Embryonic facial prominence (tissue), 1 donor: ENCODE results near the gene TGFB1I1.
"Not testable (repeated sequence)": the region's sequence is repeated elsewhere in the genome, so short reads cannot be mapped to it uniquely, and the experiment has no call there.

Experiments used
- DNase-seq: peaks from one replicate; pipeline ENCODE4 v3.0.0-alpha.2; 2016; ENCODE audit errors: extremely low spot score

TGFB1I1 gene

DNA sequence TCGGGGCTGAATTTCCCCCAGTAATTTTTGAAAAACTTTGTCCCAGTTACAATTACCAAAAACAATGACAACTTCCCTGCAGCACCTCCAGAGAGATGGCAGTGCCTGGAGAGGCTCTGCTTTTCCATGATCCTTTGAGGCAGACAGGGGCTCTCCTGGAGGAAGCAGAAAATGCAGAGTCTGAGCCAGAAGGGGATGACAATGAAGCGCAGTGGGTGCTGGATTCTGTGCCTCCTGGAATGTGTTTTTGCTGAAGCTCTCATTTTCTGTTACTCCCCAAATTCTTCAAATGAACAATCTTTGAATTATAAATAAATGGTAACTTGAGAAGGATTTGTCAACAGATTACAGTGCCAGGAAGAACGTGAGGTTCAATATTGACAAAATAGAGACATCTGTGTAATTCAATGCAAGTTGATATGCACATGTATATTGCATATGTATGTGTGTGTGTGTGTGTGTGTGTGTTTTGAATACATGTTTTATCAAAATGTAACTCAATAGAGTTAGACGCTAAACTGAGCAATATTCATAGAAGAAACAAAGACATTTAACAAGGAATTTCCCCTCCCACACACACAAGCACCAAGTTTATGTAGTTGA lies 45.9 kb downstream of the TGFB1I1 start:
- no peak for DNase-seq

DNA sequence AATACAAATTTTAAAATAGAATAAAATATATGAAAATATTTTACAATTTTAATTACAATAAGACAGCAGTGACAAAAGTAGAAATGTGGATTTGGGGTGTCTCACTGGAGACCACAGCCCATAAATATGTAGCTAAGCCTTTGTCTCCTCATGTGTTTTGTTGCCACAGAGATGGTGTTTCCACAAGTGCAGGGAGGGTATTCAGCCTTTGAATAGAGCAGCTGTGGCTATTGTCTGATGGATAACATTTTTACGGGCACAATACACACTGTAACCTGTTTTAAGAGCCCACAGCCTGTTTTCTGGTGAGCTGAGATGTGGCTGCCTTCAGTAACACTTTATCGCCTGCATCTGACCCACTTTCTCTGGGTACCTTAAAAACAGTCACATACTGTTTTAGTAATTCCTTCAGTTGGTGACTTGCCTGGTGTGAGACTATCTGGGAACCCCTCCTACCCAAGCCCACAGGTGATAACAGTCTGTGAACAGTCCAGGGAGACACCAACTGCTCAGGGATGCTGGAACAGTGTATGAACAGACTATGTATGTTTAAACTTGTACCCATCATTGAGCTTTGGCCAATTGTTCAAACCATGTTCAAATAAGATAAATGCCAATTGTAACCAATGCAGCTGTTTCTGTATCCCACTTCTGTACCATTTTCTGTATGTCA lies 47.9 kb downstream of the TGFB1I1 start:
- DNase-seq = no peak

DNA sequence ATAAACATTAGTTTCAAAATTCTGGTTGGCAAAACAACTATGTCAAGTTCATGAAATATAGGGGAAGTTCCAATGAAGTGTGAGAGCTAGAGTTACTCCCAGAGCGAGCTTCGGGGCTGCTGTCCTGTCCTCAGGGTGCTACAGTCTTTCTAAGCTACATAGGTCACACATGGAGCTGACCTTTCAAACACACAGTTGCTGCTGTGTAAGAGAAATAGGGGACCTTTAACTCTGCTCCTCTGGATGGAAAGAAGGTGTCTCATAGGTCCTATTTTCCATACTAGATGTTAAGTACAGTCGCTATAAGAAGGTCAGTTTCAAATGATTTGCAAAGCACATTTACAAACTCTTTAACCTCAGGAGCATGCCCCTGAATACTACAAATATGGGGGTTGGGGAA lies 49.4 kb downstream of the TGFB1I1 start:
- no peak for DNase-seq

DNA sequence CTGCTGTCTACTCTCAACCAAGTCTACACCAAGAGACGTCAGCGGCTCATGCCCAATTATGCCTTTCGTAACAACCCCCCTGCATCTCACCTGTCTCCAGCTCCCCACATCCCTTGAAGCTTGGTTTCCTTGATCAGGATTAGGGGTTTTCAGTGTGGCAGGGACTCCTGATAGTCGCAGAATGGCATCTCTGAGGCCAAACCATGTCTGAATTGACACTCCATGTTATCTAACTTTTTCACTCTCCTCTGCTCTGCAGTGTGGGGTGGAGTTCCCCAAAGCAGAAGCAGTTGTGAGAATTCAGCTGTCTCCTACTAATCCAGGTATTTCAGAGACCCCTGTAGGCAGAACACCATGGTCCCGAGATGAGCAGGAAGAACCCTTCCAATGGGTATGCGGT lies 50.1 kb downstream of the TGFB1I1 start:
- DNase-seq = no peak

DNA sequence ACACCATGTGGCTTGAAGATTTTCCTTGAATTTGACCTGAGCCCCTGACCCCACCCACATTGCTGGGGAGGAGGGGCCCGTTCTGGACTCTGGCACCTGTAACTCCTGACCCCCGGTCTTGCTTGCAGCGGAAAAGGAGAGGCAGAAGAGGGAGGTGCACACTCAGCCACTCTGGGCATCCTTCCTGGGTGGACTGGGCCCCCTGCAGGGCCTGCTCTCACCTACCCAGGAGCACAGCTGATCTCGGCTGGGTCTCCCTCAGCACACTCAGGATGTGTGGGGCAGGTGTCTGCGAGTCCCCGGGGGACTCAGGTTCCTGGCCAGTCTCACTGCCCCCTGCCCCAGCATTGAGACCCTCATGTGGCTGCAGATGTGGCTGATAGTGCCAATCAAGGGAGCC lies 51.8 kb downstream of the TGFB1I1 start:
- not testable (repeated sequence) for DNase-seq

DNA sequence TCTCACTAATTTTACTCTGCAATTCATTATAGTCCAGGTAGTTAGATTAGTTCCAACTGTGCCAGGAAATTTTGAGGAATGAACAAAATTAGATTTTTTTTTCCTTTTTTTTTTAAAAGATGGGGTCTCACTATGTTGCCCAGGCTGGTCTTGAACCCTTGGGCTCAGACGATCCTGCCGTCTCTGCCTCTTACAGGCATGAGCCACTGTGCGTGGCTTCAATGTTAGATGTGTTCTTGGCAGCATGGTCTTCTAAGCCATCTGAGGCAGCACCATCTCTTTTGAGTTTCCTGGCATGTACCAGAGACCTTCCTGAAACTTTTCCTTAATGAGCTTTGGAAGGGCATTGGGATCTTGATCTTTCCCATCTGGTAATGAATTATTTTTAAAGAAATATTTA lies 53.2 kb downstream of the TGFB1I1 start:
- no peak for DNase-seq
